Measurements from ENCODE around the gene SBK3.

SBK3 gene

GRCh38 chr19:55519451-55520311 lies 25.7 kb downstream of the SBK3 start (continued):
- TF ChIP-seq ZNF280D (tag by site-specific recombination; IDR thresholded peaks at IDR 0.05) (peak; percentile 76; the same call in 1 of the 2 replicates), ZNF571 (tag by site-specific recombination; IDR thresholded peaks at IDR 0.05) (peak; percentile 77; the same call in 1 of the 2 replicates), ZNF560 (tag by site-specific recombination; IDR thresholded peaks at IDR 0.05; ENCODE audit: borderline replicate concordance) (0 out of 2 replicates have a peak, but pooled peaks have one; percentile 41), ZEB2 (tag by site-specific recombination; IDR thresholded peaks at IDR 0.05) (peak; percentile 73), ZNF157 (tag by site-specific recombination; IDR thresholded peaks at IDR 0.05) (no peak; the same call in 1 of the 2 replicates), ZNF350 (tag by site-specific recombination; IDR thresholded peaks at IDR 0.05) (no peak), ZBTB7A (tag by site-specific recombination; IDR thresholded peaks at IDR 0.05; ENCODE audit: low read depth) (peak; percentile 60; the same call in 1 of the 2 replicates), ZSCAN4 (tag by site-specific recombination; IDR thresholded peaks at IDR 0.05) (peak; percentile 28; the same call in 1 of the 2 replicates), ZNF549 (tag by site-specific recombination; IDR thresholded peaks at IDR 0.05) (no peak), ATF2 (tag by site-specific recombination; IDR thresholded peaks at IDR 0.05; ENCODE audit: low read depth) (peak; percentile 94), AEBP2 (tag by site-specific recombination; IDR thresholded peaks at IDR 0.05; ENCODE audit: borderline replicate concordance) (no peak), ZFP3 (tag by site-specific recombination; IDR thresholded peaks at IDR 0.05; ENCODE audit: low read depth) (no peak), ZNF311 (tag by site-specific recombination; IDR thresholded peaks at IDR 0.05; ENCODE audit: borderline replicate concordance) (0 out of 2 replicates have a peak, but pooled peaks have one; percentile 86), ZFP69B (tag by site-specific recombination; IDR thresholded peaks at IDR 0.05) (peak; percentile 51), ZFHX2 (tag by site-specific recombination; conservative IDR thresholded peaks at IDR 0.05) (no peak), ZNF473 (tag by site-specific recombination; IDR thresholded peaks at IDR 0.05) (peak; percentile 13; the same call in 1 of the 2 replicates), GLIS2 (tag by site-specific recombination; IDR thresholded peaks at IDR 0.05) (no peak), ZNF580 (tag by site-specific recombination; IDR thresholded peaks at IDR 0.05) (no peak), ZNF830 (tag by site-specific recombination; IDR thresholded peaks at IDR 0.05; ENCODE audit: low read depth) (no peak)
